GM06990 (cell line): ENCODE results near the gene C4orf50.

Experiments
- DNase-seq: peaks from one replicate; pipeline ENCODE4 v3.0.0-alpha.2; 2011; ENCODE audit not compliant: insufficient read length; ENCODE audit errors: extremely low read depth
- H3K27me3 ChIP-seq: replicated peaks from 2 replicates; pipeline ENCODE4 v1.6.0; 2011; ENCODE audit warnings: low read length; ENCODE audit not compliant: control insufficient read depth, insufficient read depth
- H3K36me3 ChIP-seq: 2 replicates; pipeline ENCODE4 v1.5.1; 2011; ENCODE audit warnings: low read length; ENCODE audit not compliant: control insufficient read depth, insufficient read depth
- H3K4me3 ChIP-seq: replicated peaks from 2 replicates; pipeline ENCODE4 v1.5.1; 2011; ENCODE audit warnings: low read depth, mild to moderate bottlenecking, control low read depth, low read length
- CTCF ChIP-seq: IDR thresholded peaks from 2 replicates; pipeline ENCODE4 v1.5.1; 2011; ENCODE audit warnings: low read length, control low read depth, mild to moderate bottlenecking, inconsistent platforms; ENCODE audit not compliant: insufficient read depth, poor library complexity, severe bottlenecking

The C4orf50 gene

GRCh38 chr4:5969777-5970176, 48.5 kb downstream of the C4orf50 start:
- TF ChIP-seq CTCF: no peak
- no peak for DNase-seq
- no peak overlapping the region for H3K4me3 ChIP-seq
- H3K36me3 ChIP-seq: no peaks in the 10 kb centered on the region
- H3K27me3 ChIP-seq: peaks cover 3% of the 10 kb centered on the region; the same call in 1 of the 2 replicates

GRCh38 chr4:5969336-5969735, 48.9 kb downstream of the C4orf50 start:
- Histone ChIP-seq H3K36me3 (no peaks in the 10 kb centered on the region), H3K4me3 (no peak overlapping the region), H3K27me3 (peaks cover 3% of the 10 kb centered on the region; the same call in 1 of the 2 replicates)
- no peak for DNase-seq
- TF ChIP-seq CTCF: no peak

- no peaks in the 10 kb centered on the region for H3K36me3 ChIP-seq
- H3K4me3 ChIP-seq: no peak overlapping the region
- no peak for TF ChIP-seq CTCF
- H3K27me3 ChIP-seq: peaks cover 3% of the 10 kb centered on the region; the same call in 1 of the 2 replicates
- DNase-seq: no peak
Measured at GRCh38 chr4:5968246-5968645, 50.0 kb downstream of the C4orf50 start.

GRCh38 chr4:5967783-5968182, 50.4 kb downstream of the C4orf50 start:
- Histone ChIP-seq H3K27me3 (peaks cover 3% of the 10 kb centered on the region; the same call in 1 of the 2 replicates), H3K4me3 (no peak overlapping the region), H3K36me3 (no peaks in the 10 kb centered on the region)
- no peak for TF ChIP-seq CTCF
- no peak for DNase-seq

- DNase-seq: no peak
- Histone ChIP-seq H3K27me3 (peaks cover 3% of the 10 kb centered on the region; the same call in 1 of the 2 replicates), H3K36me3 (no peaks in the 10 kb centered on the region), H3K4me3 (no peak overlapping the region)
- TF ChIP-seq CTCF: no peak
Measured at GRCh38 chr4:5965225-5965624, 53.0 kb downstream of the C4orf50 start.

GRCh38 chr4:5964030-5964429, 54.2 kb downstream of the C4orf50 start:
- H3K27me3 ChIP-seq: peaks cover 3% of the 10 kb centered on the region; the same call in 1 of the 2 replicates
- H3K36me3 ChIP-seq: no peaks in the 10 kb centered on the region
- no peak overlapping the region for H3K4me3 ChIP-seq
- no peak for TF ChIP-seq CTCF
- DNase-seq: no peak
